Measurements from ENCODE around the gene FER.

GRCh38 chr5:108820983-108821382, 73.3 kb downstream of the FER start:
- TF ChIP-seq CTCF (IDR thresholded peaks at IDR 0.05) (no peak), POLR2A (IDR thresholded peaks at IDR 0.05) (no peak), POLR2AphosphoS5 (IDR thresholded peaks at IDR 0.05; ENCODE audit: insufficient read depth in 1 of 2, low read depth in 1 of 2) (no peak)
